ENCODE data around the gene PHPT1.

- TF ChIP-seq CTCF (IDR thresholded peaks at IDR 0.05) (no peak), POLR2A (IDR thresholded peaks at IDR 0.05; ENCODE audit: low read depth) (no peak)
These were observed 4.3 kb upstream of the PHPT1 start for GRCh38 chr9:136844761-136845464.
